Stomach (tissue), 9 donors: Measurements from ENCODE around the gene RBFOX1. TPM values are rescaled to one million over a fixed set of nuclear protein-coding genes. Genes with fewer than 3 reads are reported as not detected.

ENCODE experiments used
- DNase-seq, 2 donors: peaks; one replicate each; pipeline versions ENCODE4 v3.0.0 to v3.0.0-alpha.2; 2013 to 2019
- H3K27ac ChIP-seq, 5 donors: fragments of 200-600 bp in 4 of 5; sonication (generic) in 4 of 5; one replicate each; pipeline ENCODE4 v1.5.1; 2013 to 2019; ENCODE audit warnings: mild to moderate bottlenecking in 1 of 5, moderate library complexity in 1 of 5
- H3K27me3 ChIP-seq, 3 donors: fragments of 200-600 bp; sonication (generic); one replicate each; pipeline ENCODE4 v1.5.1; 2017 to 2019; ENCODE audit warnings: mixed run types in 1 of 3
- H3K36me3 ChIP-seq, 4 donors: fragments of 200-600 bp; sonication (generic); 1 replicate in 3 of 4; 2 replicates in 1 of 4; pipeline ENCODE4 v1.5.1; 2016 to 2019
- H3K4me1 ChIP-seq, 4 donors: fragments of 200-600 bp; sonication (generic); one replicate each; pipeline ENCODE4 v1.5.1; 2016 to 2019
- H3K4me3 ChIP-seq, 4 donors: fragments of 200-600 bp; sonication (generic) in 3 of 4; one replicate each; pipeline ENCODE4 v1.5.1; 2016 to 2019; ENCODE audit warnings: mild to moderate bottlenecking in 1 of 4
- H3K9me3 ChIP-seq, 4 donors: fragments of 200-600 bp; sonication (generic); one replicate each; pipeline ENCODE4 v1.5.1; 2016 to 2019
- CTCF ChIP-seq, 7 experiments: fragments of 450-650 bp in 4 of 7; fragments of 200-600 bp in 3 of 7; sonication (generic) in 3 of 7; IDR thresholded peaks; one replicate each; pipeline ENCODE4 v1.5.1; 2016 to 2019; ENCODE audit warnings: antibody characterized with exemption in 7 of 7, control low read depth in 2 of 7, mild to moderate bottlenecking in 1 of 7
- EP300 ChIP-seq: sonication (generic); formaldehyde crosslinking; IDR thresholded peaks from one replicate; pipeline ENCODE4 v1.6.1; 2017; ENCODE audit warnings: antibody characterized with exemption
- POLR2A ChIP-seq, 4 donors: fragments of 450-650 bp; IDR thresholded peaks; one replicate each; pipeline ENCODE4 v1.6.1; 2016; ENCODE audit warnings: antibody characterized with exemption in 4 of 4, control low read depth in 2 of 4, mild to moderate bottlenecking in 1 of 4, moderate library complexity in 1 of 4
- POLR2AphosphoS5 ChIP-seq, 3 donors: sonication (generic); formaldehyde crosslinking; IDR thresholded peaks; one replicate each; pipeline ENCODE4 v1.6.1; 2016; ENCODE audit warnings: antibody characterized with exemption in 3 of 3
- WGBS, 5 donors: extraction: QIAGEN DNeasy Blood & Tissue Kit in 3 of 5; methylation state at CpG; one replicate each; pipeline versions ENCODE4 v1.1.5 to v1.1.7; 2013 to 2018; 5-methylcytosine and 5-hydroxymethylcytosine counted together
- intact Hi-C: fragments of 100-400 bp; cut with DNase I; formaldehyde crosslinking; loops from one replicate; pipeline ENCODE4 v1.15.1; 2023; ENCODE audit warnings: low total_unique reads
- polyA plus RNA-seq, 3 donors: library from polyadenylated mRNA; stranded (reverse); fragments of 200-250 nt; gene quantifications; one replicate each; pipeline ENCODE4 v1.2.3, GENCODE V29; 2013
- total RNA-seq, 5 donors: library from RNA; depleted of rRNA; stranded (reverse); fragments of >200 nt; gene quantifications; one replicate each; pipeline versions ENCODE4 v1.1.0 to v1.2.3, GENCODE V29; 2014 to 2016
- donor health status: healthy with polysubstance abuse.
- donor health status: Bipolar disorder and iron deficiency.
- donor health status: healthy.

The RBFOX1 gene
- total and polyA plus RNA-seq, 8 donors, result 0.03 to 20.9 (median 0.35) TPM; not detected in 4

- Histone ChIP-seq H3K27ac (no peak overlapping the region), H3K36me3 (no peaks in the 10 kb centered on the region), H3K4me1 (peaks cover 0 to 16% (median 0%) of the 10 kb centered on the region in 4 donors), H3K9me3 (peaks cover 0 to 7% (median 2%) of the 10 kb centered on the region in 4 donors), H3K4me3 (no peak overlapping the region), H3K27me3 (no peaks in the 10 kb centered on the region)
- no peak for DNase-seq
- TF ChIP-seq POLR2A (IDR thresholded peaks at IDR 0.05) (no peak), CTCF (IDR thresholded peaks at IDR 0.05) (no peak), EP300 (no peak)
- intact Hi-C loops, result no loop called here
- WGBS, 5 donors, result 92 to 97% (median 94%) methylated on average over 3 of the region's 3 CpGs
These were observed 410.0 kb downstream of the RBFOX1 start for GRCh38 chr16:7742626-7743025.

- Histone ChIP-seq H3K4me3 (no peak overlapping the region), H3K4me1 (peaks cover 0 to 16% (median 0%) of the 10 kb centered on the region in 4 donors), H3K27ac (no peak overlapping the region), H3K9me3 (peaks cover 0 to under 1% (median 0%) of the 10 kb centered on the region in 4 donors), H3K36me3 (no peaks in the 10 kb centered on the region), H3K27me3 (no peaks in the 10 kb centered on the region)
- 61 to 72% (median 68%) methylated on average over 7 of the region's 7 CpGs for WGBS, 5 donors
- no peak for TF ChIP-seq POLR2A (IDR thresholded peaks at IDR 0.05)
- no peak for TF ChIP-seq CTCF (IDR thresholded peaks at IDR 0.05)
- no peak for TF ChIP-seq POLR2AphosphoS5 (IDR thresholded peaks at IDR 0.05)
- no peak for TF ChIP-seq EP300
- intact Hi-C loops, result no loop called here
- peak in 1 of 2 donors; percentile 47 for DNase-seq
These were observed 412.1 kb downstream of the RBFOX1 start for GRCh38 chr16:7744546-7745264.

- no peak for DNase-seq
These were observed 412.6 kb downstream of the RBFOX1 start for GRCh38 chr16:7745276-7745675.

GRCh38 chr16:7746941-7747340 lies 414.3 kb downstream of the RBFOX1 start:
- H3K4me1 ChIP-seq, result peaks cover 0 to 16% (median 0%) of the 10 kb centered on the region in 4 donors
- no peak overlapping the region for H3K4me3 ChIP-seq
- no peaks in the 10 kb centered on the region for H3K27me3 ChIP-seq
- no peak for TF ChIP-seq CTCF (IDR thresholded peaks at IDR 0.05)
- TF ChIP-seq EP300, result no peak
- TF ChIP-seq POLR2A (IDR thresholded peaks at IDR 0.05), result no peak
- H3K9me3 ChIP-seq, result no peaks in the 10 kb centered on the region
- WGBS, 5 donors, result 22 to 52% (median 33%) methylated on average over 3 of the region's 3 CpGs
- intact Hi-C loops, result no loop called here
- no peak overlapping the region for H3K27ac ChIP-seq
- no peaks in the 10 kb centered on the region for H3K36me3 ChIP-seq
- DNase-seq, result peak in 1 of 2 donors; percentile 17

More at GRCh38 chr16:7745276-7745675, 412.6 kb downstream of the RBFOX1 start:
- Histone ChIP-seq H3K27me3 (no peaks in the 10 kb centered on the region), H3K9me3 (no peaks in the 10 kb centered on the region), H3K36me3 (no peaks in the 10 kb centered on the region), H3K4me3 (no peak overlapping the region), H3K4me1 (peaks cover 0 to 16% (median 0%) of the 10 kb centered on the region in 4 donors), H3K27ac (no peak overlapping the region)
- intact Hi-C loops, result no loop called here
- TF ChIP-seq POLR2AphosphoS5 (IDR thresholded peaks at IDR 0.05), result no peak
- no peak for TF ChIP-seq CTCF (IDR thresholded peaks at IDR 0.05)
- TF ChIP-seq EP300, result no peak
- TF ChIP-seq POLR2A (IDR thresholded peaks at IDR 0.05), result no peak
- 49 to 79% (median 71%) methylated on average over 4 of the region's 4 CpGs for WGBS, 5 donors
